GM10266 (cell line): Measurements from ENCODE around the gene ZFP42.

Experiments used
- DNase-seq: peaks from one replicate; pipeline ENCODE4 v3.0.0; 2012; ENCODE audit errors: extremely low spot score
- TF ChIP-seq, protein P1 (sequence below): IDR thresholded peaks from 2 replicates; pipeline ENCODE4 v1.5.1; 2012; ENCODE audit warnings: mild to moderate bottlenecking, low read depth; ENCODE audit not compliant: control insufficient read depth, insufficient read depth; ENCODE audit errors: missing control alignments

ZFP42 gene

DNA sequence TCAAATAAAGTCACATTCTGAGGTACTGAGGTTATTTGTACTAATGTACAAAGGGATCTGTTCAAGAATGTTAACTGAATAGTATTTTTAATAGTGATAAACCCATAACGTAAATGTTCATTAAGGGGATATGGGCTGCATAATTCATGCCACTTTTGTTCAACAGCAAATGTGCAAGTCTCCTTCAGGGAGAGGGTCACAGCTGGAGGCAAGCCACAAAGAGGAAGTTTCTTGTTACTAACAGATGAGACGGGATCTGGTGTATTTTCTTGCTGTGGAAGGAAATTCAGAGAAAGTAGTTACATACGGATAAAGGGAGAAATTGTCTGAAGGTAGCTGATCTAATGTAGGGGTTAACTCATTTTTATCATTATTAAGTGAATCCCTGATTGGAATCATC lies 10.0 kb downstream of the ZFP42 start:
- TF ChIP-seq, protein P1, sequence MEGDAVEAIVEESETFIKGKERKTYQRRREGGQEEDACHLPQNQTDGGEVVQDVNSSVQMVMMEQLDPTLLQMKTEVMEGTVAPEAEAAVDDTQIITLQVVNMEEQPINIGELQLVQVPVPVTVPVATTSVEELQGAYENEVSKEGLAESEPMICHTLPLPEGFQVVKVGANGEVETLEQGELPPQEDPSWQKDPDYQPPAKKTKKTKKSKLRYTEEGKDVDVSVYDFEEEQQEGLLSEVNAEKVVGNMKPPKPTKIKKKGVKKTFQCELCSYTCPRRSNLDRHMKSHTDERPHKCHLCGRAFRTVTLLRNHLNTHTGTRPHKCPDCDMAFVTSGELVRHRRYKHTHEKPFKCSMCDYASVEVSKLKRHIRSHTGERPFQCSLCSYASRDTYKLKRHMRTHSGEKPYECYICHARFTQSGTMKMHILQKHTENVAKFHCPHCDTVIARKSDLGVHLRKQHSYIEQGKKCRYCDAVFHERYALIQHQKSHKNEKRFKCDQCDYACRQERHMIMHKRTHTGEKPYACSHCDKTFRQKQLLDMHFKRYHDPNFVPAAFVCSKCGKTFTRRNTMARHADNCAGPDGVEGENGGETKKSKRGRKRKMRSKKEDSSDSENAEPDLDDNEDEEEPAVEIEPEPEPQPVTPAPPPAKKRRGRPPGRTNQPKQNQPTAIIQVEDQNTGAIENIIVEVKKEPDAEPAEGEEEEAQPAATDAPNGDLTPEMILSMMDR, result no peak
- no peak for DNase-seq

DNA sequence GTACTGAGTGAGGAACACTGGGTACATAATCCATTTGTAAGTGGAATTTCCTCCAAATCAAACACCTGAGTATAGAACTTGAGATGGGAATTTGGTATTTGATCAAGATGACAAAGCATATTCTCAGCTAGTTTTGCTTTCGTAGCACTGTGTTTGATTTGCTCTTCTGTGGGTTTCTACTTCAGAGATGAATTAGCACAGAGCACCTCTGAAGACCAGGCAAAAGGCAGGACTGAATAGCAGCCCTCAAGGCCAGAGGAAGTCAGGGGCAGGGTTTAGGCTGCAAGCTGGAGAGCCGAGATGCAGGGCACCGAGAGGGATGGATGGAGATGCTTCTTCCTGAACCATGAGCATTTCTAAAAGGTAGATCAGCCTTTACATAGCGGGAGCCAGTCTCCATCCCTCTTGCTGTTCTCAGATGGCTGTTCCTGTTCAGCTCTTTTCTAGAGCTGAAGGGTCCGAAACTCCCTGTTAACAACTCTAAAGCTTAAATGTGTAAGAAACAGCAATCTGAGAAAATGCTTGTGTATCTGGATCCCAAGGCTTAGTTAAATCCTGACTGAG lies 10.8 kb downstream of the ZFP42 start:
- no peak for DNase-seq
- TF ChIP-seq, protein P1, result no peak

DNA sequence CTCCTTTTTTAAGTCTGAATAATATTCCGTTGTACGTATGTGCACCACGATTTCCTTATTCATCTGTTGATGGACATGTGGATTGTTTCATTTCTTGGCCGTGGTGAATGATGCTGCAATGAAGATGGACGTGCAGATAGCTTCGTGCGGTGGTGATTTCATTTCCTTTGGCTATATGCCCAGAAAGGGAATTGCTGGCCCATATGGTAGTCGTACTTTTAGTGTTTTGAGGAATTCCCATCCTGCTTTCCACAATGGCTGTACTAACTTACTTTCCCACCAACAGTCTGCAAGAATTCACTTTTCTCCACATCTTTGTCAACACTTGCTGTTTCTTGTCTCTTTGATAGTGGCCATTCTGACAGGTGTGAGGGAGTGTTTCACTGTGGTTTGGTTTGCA lies 12.8 kb downstream of the ZFP42 start:
- TF ChIP-seq, protein P1, result no peak
- DNase-seq, result no peak

DNA sequence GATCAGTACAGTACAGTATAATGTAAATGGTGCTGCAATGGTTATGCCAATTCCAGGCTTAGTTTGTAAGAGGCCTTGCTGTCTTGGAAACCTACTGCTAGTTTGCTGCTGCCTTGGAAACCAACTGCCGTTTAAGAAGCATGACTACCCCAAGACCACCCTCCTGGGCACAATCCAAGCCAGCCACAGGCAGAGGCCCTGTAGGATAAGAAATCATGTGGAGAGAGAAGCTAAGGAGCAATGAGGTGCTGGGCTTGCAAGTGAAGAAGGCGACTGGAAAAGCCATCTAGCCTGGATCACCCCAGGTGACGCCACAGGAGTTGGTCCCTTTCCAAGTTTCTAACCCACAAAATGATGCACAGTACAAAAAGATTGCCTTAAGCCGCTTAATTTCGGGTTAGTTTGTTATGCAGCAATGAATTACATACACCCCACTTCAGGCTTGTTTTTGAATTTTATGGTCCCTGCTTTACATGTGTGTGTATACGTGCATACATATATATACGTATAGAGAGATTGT lies 16.9 kb downstream of the ZFP42 start:
- no peak for DNase-seq
- TF ChIP-seq, protein P1, result no peak

DNA sequence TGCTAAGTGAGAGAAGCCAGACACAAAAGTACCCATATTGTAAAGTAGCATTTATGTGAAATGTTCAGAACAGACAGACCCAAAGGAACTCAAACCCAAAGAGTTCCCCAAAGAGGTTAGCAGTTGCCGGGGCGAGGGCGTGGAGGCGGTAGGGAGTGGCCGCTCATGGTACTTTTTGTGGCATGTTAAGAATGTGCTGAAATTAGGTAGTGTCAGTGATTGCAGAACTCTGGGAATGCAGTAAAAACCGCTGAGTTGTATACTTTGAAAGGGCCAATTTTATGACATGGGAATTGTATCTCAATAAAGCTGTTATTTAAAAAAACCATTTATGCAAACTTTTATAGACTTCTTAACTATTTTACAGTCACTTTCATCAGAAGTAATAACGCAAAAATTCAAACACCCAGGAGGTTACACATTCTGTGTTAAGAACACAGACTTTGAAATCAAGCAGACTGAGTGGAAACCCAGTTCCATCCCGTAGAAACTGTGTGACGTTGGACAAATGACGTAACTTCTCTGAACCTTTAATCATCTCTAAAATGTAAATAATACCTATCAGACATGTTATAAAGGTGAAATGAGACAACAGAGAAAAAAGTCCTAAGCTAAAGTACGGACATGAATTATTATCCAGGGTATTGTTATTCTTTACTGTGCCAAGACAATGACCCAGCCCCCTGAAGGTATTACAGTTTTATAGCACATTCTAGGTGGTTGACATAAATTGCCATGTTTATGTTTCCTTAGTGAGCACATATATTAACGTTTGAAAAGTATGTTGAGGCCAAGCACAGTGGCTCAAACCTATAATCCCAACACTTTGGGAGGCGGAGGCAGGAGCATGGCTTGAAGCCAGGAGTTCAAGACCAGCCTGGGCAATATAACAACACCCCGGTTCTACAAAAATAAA lies 19.7 kb downstream of the ZFP42 start:
- DNase-seq, result no peak
- TF ChIP-seq, protein P1, result no peak

DNA sequence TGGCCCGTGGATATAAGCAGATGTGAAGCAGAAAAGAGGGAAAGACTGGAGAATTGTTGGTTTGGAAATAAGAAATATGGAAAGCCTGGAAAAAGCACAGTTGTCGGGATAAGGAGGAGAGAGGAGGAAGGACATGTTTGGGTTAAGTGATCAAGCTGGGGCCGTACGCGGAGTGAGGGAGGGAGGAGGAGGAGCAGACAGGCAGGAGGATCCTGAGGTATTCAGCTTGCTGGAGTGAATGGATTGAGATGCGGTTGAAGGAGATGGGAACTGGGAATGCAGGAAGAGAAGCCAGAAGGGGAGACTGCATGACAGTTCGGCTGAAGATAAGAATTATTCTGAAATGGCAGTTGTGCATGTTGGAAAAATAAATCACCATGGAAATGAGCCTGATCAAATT lies 21.2 kb downstream of the ZFP42 start:
- TF ChIP-seq, protein P1, result no peak
- no peak for DNase-seq

DNA sequence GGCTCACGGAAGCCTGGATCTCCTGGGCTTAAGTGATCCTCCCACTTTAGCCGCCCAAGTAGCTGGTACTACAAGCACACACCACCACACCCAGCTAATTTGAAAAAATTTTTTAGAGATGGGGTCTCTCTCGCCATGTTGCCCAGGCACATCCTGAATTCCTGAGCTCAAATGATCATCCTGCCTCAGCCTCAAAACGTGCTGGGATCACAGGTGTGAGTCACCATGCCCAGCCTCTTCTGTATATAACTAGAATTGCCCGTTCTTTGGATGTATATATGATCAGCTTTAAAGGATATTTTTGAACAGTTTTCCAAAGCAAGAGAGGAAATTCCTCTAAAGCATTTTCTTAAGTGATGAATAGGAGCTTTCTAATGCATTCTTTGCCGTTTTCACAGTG lies 22.7 kb downstream of the ZFP42 start:
- DNase-seq, result no peak
- TF ChIP-seq, protein P1, result no peak
